H1 (cell line): ENCODE data around the gene HNRNPM. TPM values are rescaled to one million over a fixed set of nuclear protein-coding genes. Genes with fewer than 3 reads are reported as not detected.

Experiments
- CHD1 ChIP-seq: IDR thresholded peaks from 2 replicates; pipeline ENCODE4 v1.6.1; 2012; ENCODE audit warnings: low read depth, low read length, improper control_type of control experiment
- EZH2 ChIP-seq: fragments of 200-600 bp; sonication (generic); IDR thresholded peaks from 2 replicates; pipeline ENCODE4 v1.7.1; 2012; ENCODE audit warnings: low read depth, mild to moderate bottlenecking, moderate library complexity, low read length, inconsistent platforms; ENCODE audit not compliant: severe bottlenecking
- HDAC6 ChIP-seq: IDR thresholded peaks from one replicate; pipeline ENCODE4 v1.7.1; 2012; ENCODE audit warnings: low read depth, mild to moderate bottlenecking, inconsistent platforms, low read length, moderate library complexity
- KDM1A ChIP-seq: fragments of 200-600, 300-600 bp; sonication (generic); IDR thresholded peaks from 2 replicates; pipeline ENCODE4 v1.7.1; 2016; ENCODE audit warnings: mild to moderate bottlenecking, low read length, borderline replicate concordance
- MAFK ChIP-seq: IDR thresholded peaks from 2 replicates; pipeline ENCODE4 v1.6.1; 2012; ENCODE audit warnings: low read depth, mild to moderate bottlenecking, improper control_type of control experiment, low read length
- SP1 ChIP-seq: IDR thresholded peaks from 2 replicates; pipeline ENCODE4 v1.6.1; 2011; ENCODE audit warnings: low read depth, low read length
- SP2 ChIP-seq: IDR thresholded peaks from 2 replicates; pipeline ENCODE4 v1.6.1; 2012; ENCODE audit warnings: mild to moderate bottlenecking, low read length, inconsistent platforms
- polyA plus RNA-seq, 7 experiments: library from polyadenylated mRNA; depleted of rRNA in 3 of 7; stranded (reverse) in 5 of 7; unstranded in 2 of 7; fragments of >200 nt in 5 of 7; fragments of 200-250 nt in 2 of 7; gene quantifications; 1 replicate in 5 of 7; 2 replicates in 1 of 7; 4 replicates in 1 of 7; pipeline versions ENCODE4 v1.2.1 to v1.2.3, GENCODE V29; 2011 to 2013; ENCODE audit warnings: missing spikeins in 2 of 7, mixed read lengths in 2 of 7
- total RNA-seq: library from RNA; stranded (reverse); fragmentation: NEBNext Ultra II Directional; extraction: Animal tissue kit (Norgen Biotek cat#: 25700); gene quantifications from 2 replicates; pipeline ENCODE4 v1.2.1, GENCODE V29; 2021
- TF ChIP-seq, protein P1 (sequence below), 3 experiments: IDR thresholded peaks; 1 replicate in 2 of 3; 2 replicates in 1 of 3; pipeline versions ENCODE4 v1.5.1 to v1.6.1; 2011; ENCODE audit warnings: low read length in 3 of 3, mild to moderate bottlenecking in 3 of 3, inconsistent platforms in 2 of 3, low read depth in 1 of 3, moderate library complexity in 1 of 3; ENCODE audit not compliant: insufficient read depth in 1 of 3; ENCODE audit errors: control extremely low read depth in 1 of 3

The HNRNPM gene
- total and polyA plus RNA-seq, 2 of the 8 experiments (the other 6 are each of a cell fraction or from before 2014, with no cell fraction given), result 375 to 474 TPM

DNA sequence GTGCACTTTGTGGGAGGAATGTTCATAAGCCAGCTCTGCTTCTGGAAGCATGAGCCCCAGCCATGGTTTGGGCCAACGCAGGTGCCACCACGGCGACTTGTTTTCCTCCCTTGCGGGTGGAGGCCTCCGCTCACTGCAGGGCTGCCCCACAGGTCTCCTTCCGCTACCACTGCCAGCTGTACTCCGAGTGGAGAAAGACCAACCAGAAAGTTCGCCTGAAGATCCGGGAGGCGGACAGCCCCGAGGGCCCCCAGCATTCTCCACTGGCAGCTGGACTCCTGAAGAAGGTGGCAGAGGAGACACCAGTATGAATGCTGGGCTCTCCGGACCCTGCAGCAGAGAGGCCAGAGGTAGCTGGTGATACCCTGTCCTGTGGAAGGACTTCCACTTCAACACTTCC is 6.5 kb upstream of the HNRNPM start (continued):
- TF ChIP-seq, protein P1, sequence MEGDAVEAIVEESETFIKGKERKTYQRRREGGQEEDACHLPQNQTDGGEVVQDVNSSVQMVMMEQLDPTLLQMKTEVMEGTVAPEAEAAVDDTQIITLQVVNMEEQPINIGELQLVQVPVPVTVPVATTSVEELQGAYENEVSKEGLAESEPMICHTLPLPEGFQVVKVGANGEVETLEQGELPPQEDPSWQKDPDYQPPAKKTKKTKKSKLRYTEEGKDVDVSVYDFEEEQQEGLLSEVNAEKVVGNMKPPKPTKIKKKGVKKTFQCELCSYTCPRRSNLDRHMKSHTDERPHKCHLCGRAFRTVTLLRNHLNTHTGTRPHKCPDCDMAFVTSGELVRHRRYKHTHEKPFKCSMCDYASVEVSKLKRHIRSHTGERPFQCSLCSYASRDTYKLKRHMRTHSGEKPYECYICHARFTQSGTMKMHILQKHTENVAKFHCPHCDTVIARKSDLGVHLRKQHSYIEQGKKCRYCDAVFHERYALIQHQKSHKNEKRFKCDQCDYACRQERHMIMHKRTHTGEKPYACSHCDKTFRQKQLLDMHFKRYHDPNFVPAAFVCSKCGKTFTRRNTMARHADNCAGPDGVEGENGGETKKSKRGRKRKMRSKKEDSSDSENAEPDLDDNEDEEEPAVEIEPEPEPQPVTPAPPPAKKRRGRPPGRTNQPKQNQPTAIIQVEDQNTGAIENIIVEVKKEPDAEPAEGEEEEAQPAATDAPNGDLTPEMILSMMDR (IDR thresholded peaks at IDR 0.05; ENCODE audit: control extremely low read depth in 1 of 3, insufficient read depth in 1 of 3, low read depth in 1 of 3, low read length in 3 of 3), result no peak
- TF ChIP-seq SP2 (no peak), SP1 (no peak), HDAC6 (no peak), CHD1 (no peak), KDM1A (no peak), MAFK (no peak), EZH2 (no peak)
